LNCAP (cell line): ENCODE data around the gene BCL11A.

Experiments used
- CTCF ChIP-seq: fragments of 450-650 bp; IDR thresholded peaks from 2 replicates; pipeline ENCODE4 v1.5.1; 2017; ENCODE audit warnings: mild to moderate bottlenecking

The BCL11A gene

GRCh38 chr2:60557486-60557864 lies 4.0 kb upstream of the BCL11A start:
- TF ChIP-seq CTCF: no peak

GRCh38 chr2:60556576-60557485 lies 3.4 kb upstream of the BCL11A start:
- no peak for TF ChIP-seq CTCF

DNA sequence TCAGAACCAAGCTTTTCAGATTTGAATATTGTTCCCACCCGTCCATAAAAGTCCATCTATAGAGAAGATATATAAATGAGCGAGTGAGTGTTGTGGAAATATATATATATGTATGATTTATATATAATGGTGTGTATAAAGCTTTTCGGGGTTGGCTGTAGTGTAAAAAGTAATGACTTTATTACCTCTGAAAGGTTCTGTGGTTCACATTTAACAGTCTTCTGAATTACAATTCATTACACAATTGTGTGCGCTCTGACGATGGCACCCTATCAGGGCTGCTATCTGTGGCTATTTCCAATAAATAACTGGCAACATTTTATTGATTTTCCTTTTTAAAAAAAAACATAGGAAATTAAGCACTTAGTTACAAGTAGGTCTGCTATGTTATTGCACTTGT lies 2.7 kb upstream of the BCL11A start:
- no peak for TF ChIP-seq CTCF

DNA sequence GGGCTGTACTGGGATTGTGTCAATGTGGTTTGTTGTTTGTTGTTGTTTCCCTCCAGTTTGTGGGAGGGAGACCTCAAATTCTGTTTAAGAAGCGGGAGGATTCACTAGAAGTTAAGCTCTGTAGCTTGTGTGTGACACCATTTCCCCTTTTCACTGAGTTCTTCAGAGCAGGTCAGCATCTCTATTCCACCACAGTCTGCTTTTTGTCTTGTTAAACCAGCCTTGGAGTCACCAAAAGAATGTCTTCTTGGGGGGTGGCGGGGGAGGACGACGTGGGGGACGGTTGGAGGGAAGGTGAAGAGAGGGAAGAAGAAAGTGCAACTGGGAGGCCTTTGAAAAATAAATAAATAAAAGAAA lies 2.3 kb upstream of the BCL11A start:
- TF ChIP-seq CTCF: no peak

DNA sequence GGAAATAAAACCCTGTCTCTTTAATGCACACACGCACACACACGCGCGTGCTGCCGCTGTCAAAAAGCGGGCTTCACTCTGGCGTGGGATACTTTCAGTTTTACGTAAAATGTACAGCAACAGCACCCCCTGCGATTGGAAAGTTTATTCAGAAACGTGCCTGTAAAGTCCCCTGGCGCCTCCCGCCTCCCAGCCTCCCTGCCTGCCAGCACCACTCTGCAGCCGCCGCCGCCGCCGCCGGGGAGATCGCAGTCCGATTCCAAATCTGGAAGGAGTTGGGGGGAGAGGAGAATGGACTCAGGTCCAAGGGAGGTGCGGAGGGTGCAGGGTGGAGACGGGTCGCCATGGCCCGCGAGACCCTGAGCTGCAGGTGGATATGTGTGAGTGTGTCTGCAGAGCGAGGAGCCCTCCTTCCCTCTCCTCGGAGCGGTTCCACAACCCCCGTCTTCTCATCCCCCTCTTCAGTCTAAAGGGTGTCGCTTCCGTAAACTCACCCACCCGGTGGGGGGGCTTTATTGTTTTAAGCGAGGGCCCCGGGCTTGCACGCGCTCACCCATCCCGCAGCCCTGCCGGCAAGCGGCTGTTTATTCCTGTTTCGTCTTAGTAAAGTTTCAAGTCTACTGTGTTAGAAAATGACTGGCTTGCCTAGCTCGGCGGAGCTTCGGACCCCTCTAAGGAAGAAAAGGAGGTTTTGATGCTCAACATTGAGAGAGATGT lies 1.8 kb upstream of the BCL11A start:
- no peak; the same call in 1 of the 2 replicates for TF ChIP-seq CTCF

GRCh38 chr2:60554646-60555065 lies 1.2 kb upstream of the BCL11A start:
- no peak for TF ChIP-seq CTCF

DNA sequence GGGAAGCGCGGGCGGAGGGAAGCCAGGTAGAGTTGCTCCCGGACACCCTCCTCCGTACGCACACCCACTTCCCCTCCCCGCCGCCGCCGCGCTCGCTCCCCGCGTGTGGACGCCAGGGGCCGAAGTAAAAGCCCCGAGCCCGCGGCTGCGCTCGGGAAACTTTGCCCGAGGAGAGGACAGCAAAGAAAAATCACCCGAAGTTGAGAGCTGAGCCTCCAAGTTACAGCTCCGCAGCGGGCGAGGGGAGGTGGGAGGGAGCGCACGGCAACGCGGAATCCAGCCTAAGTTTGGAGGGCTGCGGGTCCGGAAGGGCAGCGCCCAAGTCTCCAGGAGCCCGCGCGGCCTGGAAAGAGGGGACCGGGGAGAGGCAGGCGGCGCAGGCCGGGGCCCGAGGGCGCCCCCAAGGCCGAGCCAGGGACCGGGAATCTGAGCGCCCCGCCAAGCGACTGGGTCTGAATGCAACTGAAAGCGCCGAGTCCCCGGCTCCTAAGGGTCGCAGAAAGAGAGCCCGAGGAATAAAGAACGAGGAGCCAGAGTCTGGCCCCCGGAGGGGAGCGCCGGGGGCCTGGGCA lies 706 bp upstream of the BCL11A start:
- TF ChIP-seq CTCF: no peak
